ENCODE results near the gene TMEM63C. TPM values are rescaled to one million over a fixed set of nuclear protein-coding genes. Genes with fewer than 3 reads are reported as not detected.

Gene TMEM63C
- total RNA-seq, 4 donors from 2014 or later = 20.1 to 60.2 (median 33.9) TPM

GRCh38 chr14:77153802-77154201, 27.8 kb upstream of the TMEM63C start:
- in situ Hi-C loops (cut with MboI; ENCODE audit: low pct_ligation_motif_present in 1 of 4, low pct_unique_long_range_greater_than_20kb in 1 of 4, low sequenced_read_pairs in 3 of 4) (no loop called here), intact Hi-C loops (cut with DNase I; ENCODE audit: low total_unique reads) (loop anchor here (5.0 kb wide), 1 partner anchor 163 kb away; no protein-coding TSS in a partner anchor)
- Histone ChIP-seq H3K27me3 (peaks cover 49% of the 10 kb centered on the region), H3K4me1 (peaks cover 0 to 5% (median 0%) of the 10 kb centered on the region in 4 donors), H3K27ac (no peak overlapping the region), H3K9me3 (no peaks in the 10 kb centered on the region), H3K4me3 (no peak overlapping the region), H3K36me3 (no peaks in the 10 kb centered on the region)
- DNase-seq = no peak
- WGBS, 2 donors (ENCODE audit: low coverage in 1 of 2) = 92 to 93% methylated on average over 2 to 3 of the region's 3 CpGs
- TF ChIP-seq CTCF (IDR thresholded peaks at IDR 0.05) = no peak
- no peak for TF ChIP-seq EP300 (IDR thresholded peaks at IDR 0.05; ENCODE audit: low read depth)
- no peak for TF ChIP-seq POLR2A (IDR thresholded peaks at IDR 0.05)

- DNase-seq = no peak
- in situ Hi-C loops (cut with MboI; ENCODE audit: low pct_ligation_motif_present in 1 of 4, low pct_unique_long_range_greater_than_20kb in 1 of 4, low sequenced_read_pairs in 3 of 4) = no loop called here
- no peak overlapping the region for H3K4me3 ChIP-seq
- no peak overlapping the region for H3K27ac ChIP-seq
- H3K4me1 ChIP-seq = peaks cover 0 to 5% (median 0%) of the 10 kb centered on the region in 4 donors
- no peaks in the 10 kb centered on the region for H3K36me3 ChIP-seq
- TF ChIP-seq POLR2AphosphoS5 (IDR thresholded peaks at IDR 0.05) (no peak), POLR2A (IDR thresholded peaks at IDR 0.05) (no peak), CTCF (IDR thresholded peaks at IDR 0.05) (no peak), EP300 (IDR thresholded peaks at IDR 0.05; ENCODE audit: low read depth) (no peak)
- peaks cover 55% of the 10 kb centered on the region for H3K27me3 ChIP-seq
- WGBS, 2 donors (ENCODE audit: low coverage in 1 of 2) = 45% methylated on average over 7 of the region's 7 CpGs; no CpG with 5 or more reads in 1 of the 2 donors
- no peaks in the 10 kb centered on the region for H3K9me3 ChIP-seq
- intact Hi-C loops (cut with DNase I; ENCODE audit: low total_unique reads) = loop anchor here (5.0 kb wide), 1 partner anchor 163 kb away; no protein-coding TSS in a partner anchor
These were observed 27.2 kb upstream of the TMEM63C start for GRCh38 chr14:77154421-77154820.

- no peaks in the 10 kb centered on the region for H3K36me3 ChIP-seq
- peaks cover 55% of the 10 kb centered on the region for H3K27me3 ChIP-seq
- DNase-seq = no peak
- H3K4me1 ChIP-seq = peaks cover 0 to 5% (median 0%) of the 10 kb centered on the region in 4 donors
- in situ Hi-C loops (cut with MboI; ENCODE audit: low pct_ligation_motif_present in 1 of 4, low pct_unique_long_range_greater_than_20kb in 1 of 4, low sequenced_read_pairs in 3 of 4) = no loop called here
- TF ChIP-seq POLR2A (IDR thresholded peaks at IDR 0.05) (no peak), CTCF (IDR thresholded peaks at IDR 0.05) (no peak), EP300 (IDR thresholded peaks at IDR 0.05; ENCODE audit: low read depth) (no peak), POLR2AphosphoS5 (IDR thresholded peaks at IDR 0.05) (no peak)
- intact Hi-C loops (cut with DNase I; ENCODE audit: low total_unique reads) = no loop called here
- H3K4me3 ChIP-seq = no peak overlapping the region
- WGBS, 2 donors (ENCODE audit: low coverage in 1 of 2) = 70% methylated on average over 2 of the region's 2 CpGs; no CpG with 5 or more reads in 1 of the 2 donors
- no peaks in the 10 kb centered on the region for H3K9me3 ChIP-seq
- H3K27ac ChIP-seq = no peak overlapping the region
These were observed 26.5 kb upstream of the TMEM63C start for GRCh38 chr14:77155083-77155482.

- Histone ChIP-seq H3K36me3 (no peaks in the 10 kb centered on the region), H3K4me1 (peaks cover 0 to 5% (median 0%) of the 10 kb centered on the region in 4 donors), H3K4me3 (no peak overlapping the region), H3K27me3 (peaks cover 56% of the 10 kb centered on the region), H3K27ac (no peak overlapping the region), H3K9me3 (no peaks in the 10 kb centered on the region)
- no peak for DNase-seq
- TF ChIP-seq POLR2AphosphoS5 (IDR thresholded peaks at IDR 0.05) (no peak), EP300 (IDR thresholded peaks at IDR 0.05; ENCODE audit: low read depth) (no peak), POLR2A (IDR thresholded peaks at IDR 0.05) (no peak), CTCF (IDR thresholded peaks at IDR 0.05) (no peak)
- 20 to 68% methylated on average over 1 to 11 of the region's 11 CpGs for WGBS, 2 donors (ENCODE audit: low coverage in 1 of 2)
- in situ Hi-C loops (cut with MboI; ENCODE audit: low pct_ligation_motif_present in 1 of 4, low pct_unique_long_range_greater_than_20kb in 1 of 4, low sequenced_read_pairs in 3 of 4) (no loop called here), intact Hi-C loops (cut with DNase I; ENCODE audit: low total_unique reads) (no loop called here)
These were observed 23.9 kb upstream of the TMEM63C start for GRCh38 chr14:77157740-77158139.
